Endothelial cell of umbilical vein (primary cell): ENCODE data around the gene MVB12B. TPM values are rescaled to one million over a fixed set of nuclear protein-coding genes. Genes with fewer than 3 reads are reported as not detected.

Experiments
- BruUV-seq: library from RNA; stranded (reverse); fragments of 400-500 nt; replicated peaks from 2 replicates; lab custom pipeline; 2021; lab: Mats Ljungman, UMichigan
- CTCF ChIA-PET: fragments of 300-600, 350-600 bp; sonication (Branson Sonifier 250); formaldehyde crosslinking; loops from one replicate; lab custom pipeline; 2021; ENCODE audit warnings: antibody characterized with exemption, inconsistent platforms; lab: Charles Lee
- POLR2A ChIA-PET: fragments of 300-600, 350-600 bp; sonication (Branson Sonifier 250); formaldehyde crosslinking; loops from one replicate; lab custom pipeline; 2021; ENCODE audit warnings: antibody characterized with exemption, inconsistent platforms; lab: Charles Lee
- DNase-seq: peaks from one replicate; pipeline ENCODE4 v3.0.0-alpha.2; 2011; ENCODE audit warnings: low read depth, low spot score
- FAIRE-seq: peaks from 2 replicates; lab custom pipeline; 2011; peaks lifted over from hg19 to GRCh38; lab: Jason Lieb, UNC
- H2AFZ ChIP-seq: 2 replicates; pipeline ENCODE4 v1.6.0; 2012; ENCODE audit warnings: low read depth, low read length, control low read depth, inconsistent platforms
- H3K27ac ChIP-seq: 2 replicates; pipeline ENCODE4 v1.5.1; 2011; ENCODE audit warnings: low read depth, mild to moderate bottlenecking, control low read depth, low read length, moderate library complexity; ENCODE audit not compliant: insufficient read depth
- H3K27me3 ChIP-seq, 2 experiments: 2 replicates each; pipeline versions ENCODE4 v1.6.0 to v1.6.1; 2011; ENCODE audit warnings: low read length in 2 of 2, mixed read lengths in 1 of 2; ENCODE audit not compliant: control insufficient read depth in 2 of 2, insufficient read depth in 2 of 2
- H3K36me3 ChIP-seq, 2 experiments: 2 replicates in 1 of 2; 3 replicates in 1 of 2; pipeline ENCODE4 v1.5.1; 2011; ENCODE audit warnings: low read length in 2 of 2, mild to moderate bottlenecking in 1 of 2, moderate library complexity in 1 of 2; ENCODE audit not compliant: control insufficient read depth in 2 of 2, insufficient read depth in 2 of 2; ENCODE audit errors: extremely low read depth in 1 of 2
- H3K4me1 ChIP-seq: 3 replicates; pipeline ENCODE4 v1.5.1; 2011; ENCODE audit warnings: mild to moderate bottlenecking, low read length; ENCODE audit not compliant: control insufficient read depth, insufficient read depth; ENCODE audit errors: extremely low read depth
- H3K4me2 ChIP-seq: 2 replicates; pipeline ENCODE4 v1.6.1; 2011; ENCODE audit warnings: low read length, control low read depth, mixed read lengths; ENCODE audit not compliant: insufficient read depth
- H3K4me3 ChIP-seq, 3 experiments: fragments of 200-600 bp in 1 of 3; sonication (generic), shearing (Covaris generic) in 1 of 3; replicated peaks in 1 of 3; 2 replicates each; pipeline ENCODE4 v1.5.1; 2011 to 2016; ENCODE audit warnings: control low read depth in 3 of 3, low read length in 3 of 3, mild to moderate bottlenecking in 2 of 3, inconsistent platforms in 1 of 3, low read depth in 1 of 3, moderate library complexity in 1 of 3; ENCODE audit not compliant: insufficient read depth in 1 of 3
- H3K79me2 ChIP-seq: 2 replicates; pipeline ENCODE4 v1.6.0; 2012; ENCODE audit warnings: low read length, inconsistent platforms; ENCODE audit not compliant: control insufficient read depth, insufficient read depth
- H3K9ac ChIP-seq: replicated peaks from 2 replicates; pipeline ENCODE3; 2011; ENCODE audit warnings: low read length, control low read depth; ENCODE audit not compliant: insufficient read depth; ENCODE audit errors: extremely low read depth
- H3K9me1 ChIP-seq: replicated peaks from 3 replicates; pipeline ENCODE4 v1.6.0; 2011; ENCODE audit warnings: mild to moderate bottlenecking, low read length; ENCODE audit not compliant: control insufficient read depth, insufficient read depth; ENCODE audit errors: extremely low read depth
- H3K9me3 ChIP-seq: replicated peaks from 2 replicates; pipeline ENCODE4 v1.5.1; 2012; ENCODE audit warnings: low read length, inconsistent platforms; ENCODE audit not compliant: control insufficient read depth, insufficient read depth
- H4K20me1 ChIP-seq: replicated peaks from 2 replicates; pipeline ENCODE3; 2011; ENCODE audit warnings: mild to moderate bottlenecking, low read length; ENCODE audit not compliant: control insufficient read depth, insufficient read depth; ENCODE audit errors: extremely low read depth
- CTCF ChIP-seq, 2 donors: IDR thresholded peaks; 1 replicate in 1 of 2; 2 replicates in 1 of 2; pipeline ENCODE4 v1.5.1; 2011; ENCODE audit warnings: low read length in 2 of 2, mild to moderate bottlenecking in 2 of 2, moderate library complexity in 2 of 2, control low read depth in 1 of 2, inconsistent platforms in 1 of 2, low read depth in 1 of 2; ENCODE audit not compliant: insufficient read depth in 1 of 2; ENCODE audit errors: extremely low read depth in 1 of 2
- EZH2 ChIP-seq: IDR thresholded peaks from 2 replicates; pipeline ENCODE4 v1.6.1; 2012; ENCODE audit warnings: borderline replicate concordance, low read depth, mild to moderate bottlenecking, moderate library complexity, low read length, inconsistent platforms; ENCODE audit not compliant: severe bottlenecking
- FOS ChIP-seq: IDR thresholded peaks from 2 replicates; pipeline ENCODE4 v1.6.1; 2011; ENCODE audit warnings: mild to moderate bottlenecking, low read length, moderate library complexity, borderline replicate concordance; ENCODE audit not compliant: insufficient read depth
- GATA2 ChIP-seq: IDR thresholded peaks from 2 replicates; pipeline ENCODE4 v1.7.0; 2011; ENCODE audit warnings: low read depth, mild to moderate bottlenecking, moderate library complexity, mixed read lengths, low read length; ENCODE audit not compliant: insufficient read length, insufficient read depth
- JUN ChIP-seq: IDR thresholded peaks from 2 replicates; pipeline ENCODE4 v1.6.1; 2011; ENCODE audit warnings: borderline replicate concordance, low read depth; ENCODE audit not compliant: insufficient read length, insufficient read depth
- MAX ChIP-seq: IDR thresholded peaks from 2 replicates; pipeline ENCODE4 v1.6.1; 2011; ENCODE audit not compliant: insufficient read depth, insufficient read length
- MYC ChIP-seq: IDR thresholded peaks from one replicate; pipeline ENCODE4 v1.6.1; 2011; ENCODE audit warnings: mild to moderate bottlenecking, low read depth, low read length
- POLR2A ChIP-seq: IDR thresholded peaks from 2 replicates; pipeline ENCODE4 v1.6.1; 2012; ENCODE audit warnings: low read depth, mild to moderate bottlenecking, control low read depth, low read length
- POLR2AphosphoS5 ChIP-seq: IDR thresholded peaks from 2 replicates; pipeline ENCODE4 v1.6.1; 2012; ENCODE audit warnings: low read depth, mild to moderate bottlenecking, control low read depth, low read length, moderate library complexity; ENCODE audit not compliant: insufficient read depth
- dilution Hi-C: fragments of 300-500 bp; cut with MboI; formaldehyde crosslinking; loops from one replicate; pipeline ENCODE4 v1.15.0; 2019; ENCODE audit warnings: low sequenced_read_pairs; ENCODE audit not compliant: extremely low pct_ligation_motif_present
- intact Hi-C: fragments of 100-400 bp; cut with micrococcal nuclease; formaldehyde crosslinking; loops from one replicate; pipeline ENCODE4 v1.10.0; 2022
- polyA plus RNA-seq, 4 experiments: library from polyadenylated mRNA; depleted of rRNA in 3 of 4; stranded (reverse) in 3 of 4; unstranded in 1 of 4; fragments of >200 nt; gene quantifications; 2 replicates each; pipeline versions ENCODE4 v1.2.1 to v1.2.3, GENCODE V29; 2011 to 2012; ENCODE audit warnings: missing spikeins in 1 of 4
- total RNA-seq: library from RNA; stranded (reverse); gene quantifications from 2 replicates; pipeline ENCODE4 v1.2.3, GENCODE V29; 2021

The MVB12B gene
- total and polyA plus RNA-seq, 2 donors (not counting 3 experiments of a cell fraction or from before 2014, with no cell fraction given) = 6.6 to 17.3 TPM

- Histone ChIP-seq H3K9me3 (no peaks in the 10 kb centered on the region), H3K79me2 (no peaks in the 10 kb centered on the region), H4K20me1 (no peaks in the 10 kb centered on the region), H3K36me3 (peaks cover 0 to 3% of the 10 kb centered on the region in 2 experiments), H3K4me1 (no peaks in the 10 kb centered on the region), H3K9me1 (no peaks in the 10 kb centered on the region), H3K9ac (no peak overlapping the region), H2AFZ (no peak overlapping the region), H3K27ac (no peak overlapping the region), H3K4me2 (no peak overlapping the region), H3K4me3 (no peak overlapping the region), H3K27me3 (no peaks in the 10 kb centered on the region)
- CTCF ChIA-PET = interaction anchor here (1.0 kb wide), 1 partner anchor 9 kb away, joined by 3 read pairs; no protein-coding TSS in a partner anchor
- DNase-seq = no peak
- intact Hi-C loops (no loop called here), dilution Hi-C loops (no loop called here)
- no peak for TF ChIP-seq MAX
- no peak for TF ChIP-seq FOS
- no peak for TF ChIP-seq GATA2
- TF ChIP-seq POLR2AphosphoS5 = no peak
- BruUV-seq = no TSS peak
- POLR2A ChIA-PET = no interaction called here
- FAIRE-seq = no peak
These were observed 80.7 kb downstream of the MVB12B start for GRCh38 chr9:126407114-126407870.

GRCh38 chr9:126408004-126408403 lies 81.4 kb downstream of the MVB12B start:
- Histone ChIP-seq H3K4me2 (no peak overlapping the region), H2AFZ (no peak overlapping the region), H3K4me1 (no peaks in the 10 kb centered on the region), H3K27me3 (no peaks in the 10 kb centered on the region), H3K9me3 (no peaks in the 10 kb centered on the region), H4K20me1 (no peaks in the 10 kb centered on the region), H3K79me2 (no peaks in the 10 kb centered on the region), H3K9me1 (no peaks in the 10 kb centered on the region), H3K4me3 (no peak overlapping the region), H3K27ac (no peak overlapping the region), H3K9ac (no peak overlapping the region), H3K36me3 (peaks cover 0 to 3% of the 10 kb centered on the region in 2 experiments)
- intact Hi-C loops (no loop called here), dilution Hi-C loops (no loop called here)
- FAIRE-seq (no peak), DNase-seq (no peak)
- ChIA-PET POLR2A (no interaction called here), CTCF (interaction anchor here (1.0 kb wide), 1 partner anchor 9 kb away, joined by 3 read pairs; no protein-coding TSS in a partner anchor)
- no TSS peak for BruUV-seq
- TF ChIP-seq MYC (no peak), FOS (no peak), EZH2 (no peak), GATA2 (no peak), MAX (no peak), POLR2A (no peak), POLR2AphosphoS5 (no peak), JUN (no peak), CTCF (IDR thresholded peaks at IDR 0.05; ENCODE audit: extremely low read depth in 1 of 2, insufficient read depth in 1 of 2, low read depth in 1 of 2, low read length in 2 of 2) (no peak)
